Activated CD4-positive, alpha-beta T cell treated with anti-CD3 and anti-CD28 coated beads for 24 hours (primary cell): ENCODE measurements around the gene SLC16A9.
A peak's percentile ranks its signal among the peaks of the same experiment; 100 is the strongest.

Source experiments
- DNase-seq, 2 donors: peaks; one replicate each; pipeline ENCODE4 v3.0.0-alpha.2; 2020; ENCODE audit warnings: low read depth in 2 of 2

Gene SLC16A9

DNA sequence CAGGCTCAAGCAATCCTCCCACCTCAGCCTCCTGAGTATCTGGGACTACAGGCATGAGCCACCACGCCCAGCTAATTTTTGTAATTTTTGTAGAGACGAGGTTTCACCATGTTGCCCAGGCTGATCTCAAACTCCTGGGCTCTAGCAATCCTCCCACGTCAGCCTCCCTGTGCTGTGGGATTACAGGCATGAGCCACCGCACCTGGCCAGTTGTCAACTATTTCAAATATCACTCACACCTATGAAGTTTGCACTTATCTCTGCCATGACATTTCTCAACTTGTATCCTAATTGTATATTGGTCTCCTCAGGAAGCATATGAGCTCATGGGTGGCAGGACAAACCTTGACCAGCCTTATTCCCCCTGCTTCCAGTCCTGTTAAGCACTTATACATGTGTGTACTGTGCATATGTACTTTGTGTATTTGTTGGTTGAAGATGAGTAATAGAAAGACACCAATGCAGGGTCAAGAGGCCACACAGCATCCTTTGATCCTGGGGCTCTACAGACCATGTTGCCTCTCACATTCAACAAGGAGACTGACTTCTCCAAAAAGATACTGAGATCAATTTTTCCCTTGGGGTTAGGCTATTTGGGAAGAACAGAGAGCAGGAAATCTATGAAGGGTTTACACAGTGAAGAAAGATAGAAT is 82.2 kb downstream of the SLC16A9 start:
- DNase-seq: no peak

DNA sequence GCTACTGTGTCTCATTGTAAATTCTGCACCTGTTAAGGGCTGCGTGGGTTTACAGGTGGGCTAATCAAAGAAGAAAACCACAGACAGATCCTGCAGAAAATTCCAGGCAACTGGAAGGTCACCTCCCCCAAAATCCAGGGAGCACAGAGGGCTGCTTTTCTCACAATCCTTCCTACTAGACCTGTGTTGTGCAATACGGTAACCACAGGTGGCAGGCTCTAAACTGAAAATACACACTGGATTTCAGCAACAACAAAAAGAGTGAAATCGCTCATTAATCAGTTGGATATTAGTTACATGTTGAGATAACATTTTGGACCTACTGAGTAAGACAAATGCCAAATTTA is 83.2 kb downstream of the SLC16A9 start:
- DNase-seq: no peak

DNA sequence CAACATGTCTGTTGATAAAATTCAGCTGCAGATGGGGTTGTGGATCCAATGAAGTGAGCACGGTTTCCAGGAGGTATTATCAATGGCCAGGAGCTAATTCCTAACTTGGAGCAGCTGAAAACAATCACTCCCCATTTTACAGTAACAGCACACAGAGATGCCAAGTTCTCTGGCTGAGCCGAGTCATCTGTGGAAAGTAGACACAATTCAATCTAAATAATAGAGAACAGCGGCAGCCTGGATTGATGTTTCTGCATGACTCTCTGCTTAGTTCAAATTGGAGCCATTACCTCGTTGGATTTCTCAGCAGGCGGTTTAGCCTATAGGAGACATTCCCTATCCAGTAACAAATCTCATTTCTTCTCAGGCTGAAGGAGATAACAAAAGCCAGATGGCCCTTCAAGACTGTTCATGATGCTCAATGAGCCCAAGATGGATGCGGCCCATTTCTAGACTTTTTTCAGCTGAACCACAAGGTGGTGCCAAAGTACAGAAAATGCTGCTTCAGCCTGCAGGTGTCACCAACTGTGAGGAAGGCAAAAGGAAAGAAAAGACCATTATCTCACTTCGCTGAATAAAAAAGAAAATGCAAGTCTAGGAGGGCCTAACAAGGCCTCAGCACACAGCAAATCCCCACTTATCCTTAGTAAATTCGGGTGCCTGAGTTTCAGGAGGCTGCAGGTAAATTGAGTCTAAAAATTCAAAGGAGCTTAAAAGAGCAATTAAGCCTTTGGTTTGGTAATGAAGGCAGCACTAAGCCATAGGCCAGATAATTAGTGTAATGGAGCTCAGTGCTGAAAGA is 83.7 kb downstream of the SLC16A9 start:
- DNase-seq: peak in 1 of 2 donors; percentile 24

DNA sequence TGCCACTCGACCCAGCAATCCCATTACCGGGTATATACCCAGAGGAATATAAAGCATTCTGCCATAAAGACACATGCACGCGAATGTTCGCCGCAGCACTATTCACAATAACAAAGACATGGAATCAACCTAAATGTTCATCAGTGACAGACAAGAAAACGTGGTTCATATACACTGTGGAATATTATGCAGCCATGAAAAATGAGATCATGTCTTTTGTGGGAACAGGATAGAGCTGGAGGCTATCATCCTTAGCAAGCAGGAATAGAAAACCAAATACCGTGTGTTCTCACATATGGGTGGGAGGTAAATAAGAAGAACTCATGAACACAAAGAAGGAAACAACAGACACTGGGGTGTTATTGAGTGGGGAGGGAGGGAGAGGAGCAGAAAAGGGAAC is 84.7 kb downstream of the SLC16A9 start:
- DNase-seq: no peak

DNA sequence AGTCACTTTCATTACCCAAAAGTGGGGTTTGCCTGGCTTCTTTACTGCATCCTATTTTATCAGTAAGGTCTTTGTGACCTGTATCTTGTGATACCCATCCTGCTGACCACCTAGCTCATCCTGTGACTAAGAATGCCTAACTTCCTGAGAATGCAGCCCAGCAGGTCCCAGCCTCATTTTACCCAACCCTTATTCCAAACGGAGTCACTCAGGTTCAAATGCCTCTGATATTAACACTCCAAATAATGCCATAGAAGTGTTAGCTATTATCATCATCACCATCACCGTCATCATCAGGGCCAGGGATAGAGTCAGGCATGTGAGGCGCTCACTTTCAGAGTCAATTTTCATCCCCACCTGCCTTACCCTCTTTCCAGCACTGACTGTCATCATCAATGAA is 85.5 kb downstream of the SLC16A9 start:
- DNase-seq: no peak

DNA sequence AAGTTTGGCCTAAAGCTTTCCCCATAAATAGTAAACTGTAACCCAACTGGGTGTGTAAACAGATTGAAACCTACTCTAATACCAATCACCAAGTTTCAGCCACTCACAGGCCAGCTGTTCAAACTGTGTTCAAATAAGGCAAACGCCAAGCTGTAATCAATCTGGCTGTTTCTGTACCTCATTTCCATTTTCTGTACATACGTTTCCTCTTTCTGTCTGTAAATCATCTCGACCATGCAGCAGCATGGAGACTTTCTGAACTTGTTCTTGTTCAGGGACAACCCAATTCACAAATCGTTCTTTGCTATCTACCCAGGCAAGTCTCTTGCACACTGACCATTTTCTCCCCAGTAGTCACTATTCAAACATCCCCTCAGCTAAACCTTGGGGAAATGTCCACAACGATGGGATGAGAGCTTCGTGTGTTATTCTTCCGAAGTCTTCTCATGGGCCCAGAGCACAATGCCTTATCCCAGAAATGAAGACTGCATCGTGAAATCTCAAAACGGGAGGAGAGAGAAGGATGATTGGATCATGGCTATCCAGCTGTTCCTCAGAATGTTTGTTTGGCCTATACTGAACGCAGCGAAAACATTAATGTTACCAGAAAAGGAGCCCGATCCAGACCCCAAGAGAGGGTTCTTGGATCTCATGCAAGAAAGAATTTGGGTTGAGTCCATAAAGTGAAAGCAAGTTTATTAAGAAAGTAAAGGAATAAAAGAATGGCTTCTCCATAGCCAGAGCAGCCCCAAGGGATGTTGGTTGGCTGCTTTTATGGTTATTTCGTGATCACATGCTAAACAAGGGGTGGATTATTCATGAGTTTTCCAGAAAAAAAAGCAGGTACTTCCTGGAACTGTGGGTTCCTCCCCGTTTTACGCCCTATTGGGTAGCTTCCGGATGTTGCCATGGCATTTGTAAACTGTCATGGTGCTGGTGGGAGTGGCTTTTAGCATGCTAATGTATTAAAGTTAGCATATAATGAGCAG is 86.2 kb downstream of the SLC16A9 start:
- DNase-seq: no peak

DNA sequence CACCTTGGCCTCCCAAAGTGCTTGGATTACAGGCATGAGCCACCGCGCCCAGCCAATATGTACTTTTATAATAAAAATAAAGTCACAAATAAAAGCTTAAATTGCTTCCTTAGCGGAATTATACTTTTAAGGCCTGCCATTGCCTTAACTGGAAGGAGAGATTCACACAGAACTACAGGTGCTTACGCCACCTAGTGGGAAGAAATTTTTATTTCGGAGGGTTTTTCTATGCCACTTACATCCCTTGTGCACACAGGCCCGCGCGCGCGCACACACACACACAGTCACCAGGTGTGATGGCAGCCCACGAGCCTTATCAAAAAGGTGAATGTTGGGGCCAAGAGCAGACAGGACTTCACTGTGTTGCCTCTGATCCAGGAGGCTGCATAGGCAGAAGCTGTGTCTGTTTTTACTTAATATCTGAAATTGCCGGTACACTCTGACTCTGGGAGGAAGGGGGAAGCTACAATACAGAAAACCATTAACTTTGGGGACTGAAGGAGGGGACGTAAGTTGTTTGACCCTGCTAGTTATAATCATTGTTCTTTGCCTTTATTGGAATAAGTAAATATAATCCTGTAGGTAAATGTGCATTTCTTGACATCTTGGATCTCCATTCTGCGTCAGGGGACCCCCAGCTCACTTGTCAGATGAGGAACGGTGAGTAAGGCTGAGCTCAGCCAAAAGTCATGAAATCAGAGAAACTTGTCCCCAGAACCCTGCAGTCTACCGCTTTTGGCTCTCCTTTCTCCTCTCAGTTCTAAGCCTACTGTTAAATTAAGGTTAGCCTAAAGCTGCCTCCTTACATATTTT is 87.1 kb downstream of the SLC16A9 start:
- peak in 1 of 2 donors; percentile 3 for DNase-seq

DNA sequence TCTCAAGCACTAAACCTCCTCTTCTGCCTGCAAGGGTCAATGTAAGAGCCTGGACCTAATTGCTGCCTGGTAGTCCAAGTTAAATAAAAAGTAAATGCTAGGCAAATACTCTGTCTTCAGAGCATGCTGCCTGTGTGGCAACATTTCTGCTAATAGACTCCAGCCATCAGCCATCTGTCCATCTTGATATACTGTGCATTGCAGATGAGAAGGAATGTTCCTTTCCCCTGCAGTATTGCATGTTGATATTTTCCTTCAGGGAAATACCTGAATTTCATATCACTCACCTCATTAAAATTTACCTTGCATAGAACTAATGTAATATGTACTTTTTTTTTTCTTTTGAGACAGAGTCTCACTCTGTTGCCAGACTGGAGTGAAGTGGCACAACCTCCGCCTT is 87.9 kb downstream of the SLC16A9 start:
- DNase-seq: no peak

DNA sequence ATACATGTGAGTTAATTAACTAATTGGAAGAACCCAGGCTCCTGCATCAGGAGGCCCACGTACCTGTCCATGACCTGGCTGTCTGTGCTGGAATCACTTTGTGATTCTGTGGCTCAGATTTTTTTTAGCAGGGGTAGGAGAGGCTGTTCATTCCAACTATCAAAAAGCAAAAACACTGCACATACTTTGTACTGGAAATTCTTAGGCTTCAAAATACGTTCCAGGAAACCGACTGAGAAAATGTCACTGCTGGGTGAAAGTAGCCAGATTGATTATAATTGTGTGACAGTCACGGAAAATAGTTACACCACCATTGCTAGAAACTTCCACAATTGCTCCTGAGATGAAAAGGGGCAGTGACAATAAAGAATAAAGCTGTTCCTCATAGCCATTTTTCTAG is 91.0 kb downstream of the SLC16A9 start:
- no peak for DNase-seq

DNA sequence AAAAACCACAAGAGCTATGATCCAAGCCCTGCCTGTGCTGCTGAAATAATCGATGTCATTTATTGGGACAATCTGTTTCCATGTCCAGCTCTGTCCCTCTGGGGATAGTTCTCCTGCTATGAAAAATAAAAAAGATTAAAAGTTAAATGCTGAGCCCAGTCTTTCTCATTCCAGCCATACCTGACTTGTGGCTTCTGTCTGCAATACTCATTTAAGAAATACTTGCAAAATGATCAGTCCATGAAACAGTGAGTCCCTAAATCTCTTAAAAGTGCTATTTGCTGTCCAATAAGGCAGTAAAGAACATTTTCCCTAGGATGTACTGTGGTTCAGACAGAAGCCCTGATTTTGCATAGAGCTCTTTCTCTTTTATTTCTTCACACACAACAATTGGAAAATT is 91.7 kb downstream of the SLC16A9 start:
- DNase-seq: no peak

DNA sequence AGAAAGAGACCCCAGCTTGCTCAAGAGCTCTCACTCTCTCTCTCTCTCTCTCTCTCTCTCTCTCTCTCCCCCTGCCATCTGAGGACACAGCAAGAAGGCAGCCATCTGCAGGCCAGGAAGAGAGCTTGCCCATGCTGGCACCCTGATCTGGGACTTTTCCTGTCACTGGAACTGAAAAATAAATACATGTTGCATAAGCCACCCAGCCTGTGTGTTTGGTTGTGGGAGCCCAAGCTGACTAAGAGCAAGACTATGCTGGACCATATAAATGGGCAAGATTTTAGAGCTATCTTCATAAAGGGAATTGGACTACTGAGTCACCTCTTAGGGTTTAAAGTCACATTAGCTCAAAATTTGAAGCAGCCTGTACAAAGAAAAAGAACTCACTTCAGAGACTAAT is 98.6 kb downstream of the SLC16A9 start:
- no peak for DNase-seq

DNA sequence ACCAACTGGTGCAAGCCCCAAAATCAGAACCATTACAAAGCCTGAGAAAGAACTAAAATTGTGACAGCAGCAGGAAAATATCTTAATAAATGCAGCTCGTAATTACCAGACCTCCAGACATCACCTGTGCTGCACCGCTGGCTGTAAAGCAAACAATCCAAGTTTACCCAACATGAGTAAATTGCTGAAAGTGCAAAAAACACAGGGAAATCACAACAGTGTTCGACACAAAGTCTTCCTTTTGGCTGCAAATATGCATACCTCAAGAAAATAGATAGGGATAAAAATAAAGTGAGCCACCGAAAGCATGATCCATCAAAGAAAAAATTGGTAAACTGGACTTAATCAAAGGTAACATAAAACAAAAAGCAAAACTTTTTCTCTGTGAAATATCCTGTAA is 101.7 kb downstream of the SLC16A9 start:
- no peak for DNase-seq

DNA sequence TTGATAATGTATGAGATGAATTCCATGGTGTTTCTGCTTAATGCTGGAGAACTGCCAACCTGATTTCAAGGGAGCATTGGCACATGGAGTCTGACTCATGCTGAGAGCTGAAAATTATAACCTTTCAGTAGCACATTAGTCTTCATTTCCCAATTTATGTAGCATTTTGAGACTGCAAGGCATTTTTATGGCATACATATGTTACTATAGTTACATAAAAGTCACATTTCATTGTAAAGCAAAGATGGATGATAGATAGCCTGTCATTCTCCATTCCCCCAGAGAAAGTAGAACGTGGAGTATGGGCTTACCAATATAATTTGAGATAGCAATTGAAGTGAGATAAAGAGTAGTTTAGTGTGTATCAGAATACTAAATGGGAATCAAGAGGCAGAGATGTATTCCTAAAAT is 103.1 kb downstream of the SLC16A9 start:
- DNase-seq: no peak

DNA sequence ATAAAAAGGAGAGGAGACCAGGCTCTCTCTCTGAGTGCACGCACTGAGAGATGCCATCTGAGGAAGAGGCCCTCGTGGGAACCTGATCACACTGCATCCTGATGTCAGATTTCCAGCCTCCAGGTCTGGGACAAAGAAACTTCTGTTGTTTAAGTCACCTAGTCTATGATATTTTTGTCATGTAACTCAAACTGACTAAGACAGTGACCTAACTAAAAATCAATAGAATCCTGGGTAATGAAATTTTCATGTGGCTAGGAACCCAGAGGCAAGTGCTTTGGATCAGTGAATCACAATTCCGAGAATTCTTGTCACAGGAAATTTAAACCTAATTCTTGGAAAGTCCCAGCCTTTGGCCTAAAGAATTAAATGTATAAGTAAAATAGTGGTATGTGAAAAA is 107.7 kb downstream of the SLC16A9 start:
- DNase-seq: no peak
